ENCODE measurements around the gene KMT2C. TPM values are rescaled to one million over a fixed set of nuclear protein-coding genes. Genes with fewer than 3 reads are reported as not detected.

Gene KMT2C
- total and polyA plus RNA-seq, 10 of the 15 experiments (the other 5 are each of a cell fraction or from before 2014, with no cell fraction given) = 3.3 to 45.2 (median 19.2) TPM

GRCh38 chr7:152479595-152479994, 43.8 kb upstream of the KMT2C start:
- H3K4me2 ChIP-seq (ENCODE audit: control insufficient read depth, insufficient read depth) = no peak overlapping the region
- SMC1A ChIA-PET (ENCODE audit: uncharacterized antibody, unreplicated experiment) = no interaction called here
- H3K4me3 ChIP-seq = no peak overlapping the region
- H3K9ac ChIP-seq (ENCODE audit: control insufficient read depth, insufficient read depth, low read length) = no peak overlapping the region
- TF ChIP-seq HDAC2 (IDR thresholded peaks at IDR 0.05) = no peak
- TF ChIP-seq CREB1 (IDR thresholded peaks at IDR 0.05; ENCODE audit: low read depth) = no peak
- no peak for TF ChIP-seq MYC (IDR thresholded peaks at IDR 0.05; ENCODE audit: insufficient read depth, insufficient read length, insufficient replicate concordance, low read length, severe bottlenecking)
- TF ChIP-seq PRDM15 (CRISPR knock-in tag; IDR thresholded peaks at IDR 0.05) = no peak
- TF ChIP-seq HSF1 (IDR thresholded peaks at IDR 0.05; ENCODE audit: low read depth, low read length) = no peak
- TF ChIP-seq NBN (IDR thresholded peaks at IDR 0.05) = no peak
- TF ChIP-seq BHLHE40 (IDR thresholded peaks at IDR 0.05; ENCODE audit: borderline replicate concordance in 1 of 2, low read depth in 2 of 2, low read length in 1 of 2) = no peak
- TF ChIP-seq USF1 (IDR thresholded peaks at IDR 0.05; ENCODE audit: borderline replicate concordance, extremely low read length, insufficient read depth, low read depth, low read length) = no peak
- no peak overlapping the region for H3K27ac ChIP-seq (ENCODE audit: control insufficient read depth, insufficient read depth)
- no peaks in the 10 kb centered on the region for H3K79me2 ChIP-seq (ENCODE audit: control insufficient read depth, insufficient read depth, low read length)
- no peaks in the 10 kb centered on the region for H3K9me3 ChIP-seq (replicated peaks; ENCODE audit: control insufficient read depth, insufficient read depth, low read length)
- H3K27me3 ChIP-seq (replicated peaks in 1 of 2; ENCODE audit: control insufficient read depth in 2 of 2, insufficient read depth in 2 of 2, low read length in 1 of 2) = no peaks in the 10 kb centered on the region
- BruUV-seq (replicated peaks) = no TSS peak
- CTCF ChIA-PET = no interaction called here
- WGBS (ENCODE audit: insufficient coverage, insufficient replicate concordance, low lambda C conversion rate, missing lambda C conversion rate) = 15% methylated on average over 1 of the region's 1 CpG
- RAD21 ChIA-PET (ENCODE audit: unreplicated experiment) = no interaction called here
- POLR2A ChIA-PET = no interaction called here
- ATAC-seq (no peak), FAIRE-seq (no peak), DNase-seq (ENCODE audit: low read depth, low spot score) (no peak)
- intact Hi-C loops (cut with micrococcal nuclease; ENCODE audit: unreplicated experiment) (no loop called here), in situ Hi-C loops (cut with MboI) (no loop called here)
- no peak overlapping the region for H2AFZ ChIP-seq (ENCODE audit: control insufficient read depth, low read depth, low read length)
- no peaks in the 10 kb centered on the region for H3K36me3 ChIP-seq (ENCODE audit: control insufficient read depth in 2 of 2, insufficient read depth in 2 of 2, low read length in 1 of 2)
- no peaks in the 10 kb centered on the region for H4K20me1 ChIP-seq (ENCODE audit: control insufficient read depth, insufficient read depth)
- no peaks in the 10 kb centered on the region for H3K4me1 ChIP-seq (ENCODE audit: control insufficient read depth, insufficient read depth, low read length)

Data from GM12878 (cell line).